Cardiac fibroblast (primary cell): ENCODE results near the gene RAB11FIP4.

ENCODE experiments used
- DNase-seq, 2 donors: peaks; one replicate each; pipeline versions ENCODE4 v3.0.0 to v3.0.0-alpha.2; 2010; ENCODE audit warnings: low read depth in 2 of 2
- H3K4me3 ChIP-seq, 2 donors: replicated peaks in 1 of 2; 1 replicate in 1 of 2; 2 replicates in 1 of 2; pipeline ENCODE4 v1.5.1; 2011; ENCODE audit warnings: low read depth in 2 of 2, low read length in 2 of 2, mild to moderate bottlenecking in 2 of 2, moderate library complexity in 1 of 2
- CTCF ChIP-seq: IDR thresholded peaks from one replicate; pipeline ENCODE4 v1.5.1; 2011; ENCODE audit warnings: low read depth, mild to moderate bottlenecking, low read length, inconsistent platforms

Gene RAB11FIP4

GRCh38 chr17:31493656-31494155 lies 102.2 kb downstream of the RAB11FIP4 start:
- DNase-seq: no peak
- H3K4me3 ChIP-seq: no peak overlapping the region
- TF ChIP-seq CTCF: no peak

GRCh38 chr17:31494259-31495021 lies 103.0 kb downstream of the RAB11FIP4 start:
- no peak for TF ChIP-seq CTCF
- H3K4me3 ChIP-seq: no peak overlapping the region
- no peak for DNase-seq

- no peak overlapping the region for H3K4me3 ChIP-seq
- no peak for TF ChIP-seq CTCF
- no peak for DNase-seq
Observed at GRCh38 chr17:31495022-31495885, 103.8 kb downstream of the RAB11FIP4 start.

- no peak for TF ChIP-seq CTCF
- H3K4me3 ChIP-seq: no peak overlapping the region
- no peak for DNase-seq
Observed at GRCh38 chr17:31496097-31496496, 104.6 kb downstream of the RAB11FIP4 start.

- DNase-seq: no peak
- no peak for TF ChIP-seq CTCF
- no peak overlapping the region for H3K4me3 ChIP-seq
Observed at GRCh38 chr17:31496601-31497000, 105.1 kb downstream of the RAB11FIP4 start.

- H3K4me3 ChIP-seq: no peak overlapping the region
- DNase-seq: no peak
- TF ChIP-seq CTCF: no peak
Observed at GRCh38 chr17:31497431-31497830, 106.0 kb downstream of the RAB11FIP4 start.
